GM12878 (cell line): ENCODE data around the gene TRIM58. TPM values are rescaled to one million over a fixed set of nuclear protein-coding genes. Genes with fewer than 3 reads are reported as not detected.

Experiments
- ATAC-seq: fragments of 200-7000 bp; cut with Tn5 transposase; 3 replicates; pipeline ENCODE4 v1.9.1; 2020; ENCODE audit warnings: mild to moderate bottlenecking, moderate library complexity
- BruUV-seq: library from RNA; stranded (reverse); fragments of 400-500 nt; replicated peaks from 2 replicates; lab custom pipeline; 2021; lab: Mats Ljungman, UMichigan
- CTCF ChIA-PET: fragments of 300-600 bp; sonication (Branson Sonifier 250); formaldehyde crosslinking; extraction: SDS; loops from one replicate; lab custom pipeline; 2021; ENCODE audit warnings: inconsistent platforms; lab: Yijun Ruan, JAX
- POLR2A ChIA-PET: fragments of 350-600 bp; formaldehyde crosslinking; extraction: SDS; loops from one replicate; lab custom pipeline; 2021; ENCODE audit warnings: inconsistent platforms; lab: Charles Lee
- RAD21 ChIA-PET: fragments of 300-600 bp; sonication (Branson Sonifier 250); formaldehyde crosslinking; loops from one replicate; lab custom pipeline; 2023; ENCODE audit warnings: antibody characterized with exemption; ENCODE audit not compliant: unreplicated experiment; lab: Charles Lee
- SMC1A ChIA-PET: fragments of 300-600 bp; sonication (Branson Sonifier 250); formaldehyde crosslinking; loops from one replicate; lab custom pipeline; 2023; ENCODE audit not compliant: unreplicated experiment, uncharacterized antibody; lab: Charles Lee
- DNase-seq: peaks from one replicate; pipeline ENCODE4 v3.0.0-alpha.2; 2011; ENCODE audit warnings: low read depth, low spot score
- FAIRE-seq: peaks from 3 replicates; lab custom pipeline; 2011; peaks lifted over from hg19 to GRCh38; lab: Jason Lieb, UNC
- H2AFZ ChIP-seq: 2 replicates; pipeline ENCODE4 v1.6.0; 2011; ENCODE audit warnings: low read depth, low read length, control low read depth; ENCODE audit not compliant: control insufficient read depth
- H3K27ac ChIP-seq: 2 replicates; pipeline ENCODE4 v1.5.1; 2011; ENCODE audit warnings: control low read depth; ENCODE audit not compliant: control insufficient read depth, insufficient read depth
- H3K27me3 ChIP-seq, 2 experiments: replicated peaks in 1 of 2; 2 replicates each; pipeline versions ENCODE4 v1.6.0 to v1.6.1; 2011; ENCODE audit warnings: low read length in 1 of 2; ENCODE audit not compliant: control insufficient read depth in 2 of 2, insufficient read depth in 2 of 2
- H3K36me3 ChIP-seq, 2 experiments: 2 replicates each; pipeline ENCODE4 v1.5.1; 2011; ENCODE audit warnings: low read length in 1 of 2; ENCODE audit not compliant: control insufficient read depth in 2 of 2, insufficient read depth in 2 of 2
- H3K4me1 ChIP-seq: 2 replicates; pipeline ENCODE4 v1.6.1; 2011; ENCODE audit warnings: mild to moderate bottlenecking, low read length, moderate library complexity, mixed read lengths; ENCODE audit not compliant: control insufficient read depth, insufficient read depth
- H3K4me2 ChIP-seq: 2 replicates; pipeline ENCODE4 v1.6.0; 2011; ENCODE audit warnings: control low read depth; ENCODE audit not compliant: control insufficient read depth, insufficient read depth
- H3K4me3 ChIP-seq: fragments of 200-600 bp; sonication (generic); 2 replicates; pipeline ENCODE4 v1.5.1; 2016
- H3K79me2 ChIP-seq: 2 replicates; pipeline ENCODE4 v1.6.0; 2011; ENCODE audit warnings: low read length; ENCODE audit not compliant: control insufficient read depth, insufficient read depth
- H3K9ac ChIP-seq: 2 replicates; pipeline ENCODE4 v1.8.0; 2011; ENCODE audit warnings: low read length, control low read depth, mixed read lengths; ENCODE audit not compliant: control insufficient read depth, insufficient read depth
- H3K9me3 ChIP-seq: replicated peaks from 3 replicates; pipeline ENCODE4 v1.5.1; 2011; ENCODE audit warnings: mild to moderate bottlenecking, low read length; ENCODE audit not compliant: control insufficient read depth, insufficient read depth
- H4K20me1 ChIP-seq: 2 replicates; pipeline ENCODE4 v1.6.0; 2011; ENCODE audit not compliant: control insufficient read depth, insufficient read depth
- EGR1 ChIP-seq, 2 experiments: IDR thresholded peaks; 1 replicate in 1 of 2; 2 replicates in 1 of 2; pipeline ENCODE4 v1.6.1; 2011 to 2012; ENCODE audit warnings: low read depth in 2 of 2, low read length in 2 of 2, borderline replicate concordance in 1 of 2, mild to moderate bottlenecking in 1 of 2, moderate library complexity in 1 of 2
- ESRRA ChIP-seq: IDR thresholded peaks from 2 replicates; pipeline ENCODE4 v1.6.1; 2012; ENCODE audit warnings: mild to moderate bottlenecking, low read length, improper control_type of control experiment
- FOXK2 ChIP-seq: fragments of 450-650 bp; IDR thresholded peaks from 2 replicates; pipeline ENCODE4 v1.6.1; 2017; ENCODE audit warnings: mild to moderate bottlenecking, moderate library complexity
- JUNB ChIP-seq: IDR thresholded peaks from 2 replicates; pipeline ENCODE4 v1.6.1; 2016; ENCODE audit warnings: antibody characterized with exemption, mild to moderate bottlenecking
- NBN ChIP-seq: fragments of 450-650 bp; IDR thresholded peaks from 2 replicates; pipeline ENCODE4 v1.6.1; 2016
- NFXL1 ChIP-seq: fragments of 450-650 bp; IDR thresholded peaks from 2 replicates; pipeline ENCODE4 v1.6.1; 2017; ENCODE audit warnings: antibody characterized with exemption, mild to moderate bottlenecking, borderline replicate concordance
- PAX8 ChIP-seq: fragments of 450-650 bp; IDR thresholded peaks from 2 replicates; pipeline ENCODE4 v1.6.1; 2017; ENCODE audit warnings: mild to moderate bottlenecking, moderate library complexity
- RELA ChIP-seq: fragments of 450-650 bp; IDR thresholded peaks from 2 replicates; pipeline ENCODE4 v1.8.0; 2014; ENCODE audit warnings: borderline replicate concordance; ENCODE audit not compliant: partially characterized antibody
- SIX5 ChIP-seq: IDR thresholded peaks from 2 replicates; pipeline ENCODE4 v1.6.1; 2011; ENCODE audit warnings: mild to moderate bottlenecking, low read depth, low read length, moderate library complexity; ENCODE audit not compliant: severe bottlenecking
- SPI1 ChIP-seq: IDR thresholded peaks from 2 replicates; pipeline ENCODE4 v1.6.1; 2011; ENCODE audit warnings: low read depth, mild to moderate bottlenecking, low read length, moderate library complexity, borderline replicate concordance; ENCODE audit not compliant: insufficient read depth
- SRF ChIP-seq, 2 experiments: IDR thresholded peaks; 2 replicates each; pipeline ENCODE4 v1.6.1; 2011; ENCODE audit warnings: low read depth in 2 of 2, low read length in 2 of 2, mild to moderate bottlenecking in 1 of 2, moderate library complexity in 1 of 2
- TAF1 ChIP-seq: IDR thresholded peaks from 2 replicates; pipeline ENCODE4 v1.6.1; 2011; ENCODE audit warnings: mild to moderate bottlenecking, low read depth, low read length, borderline replicate concordance
- TARDBP ChIP-seq: IDR thresholded peaks from 2 replicates; pipeline ENCODE4 v1.6.1; 2016; ENCODE audit warnings: borderline replicate concordance
- YBX1 ChIP-seq: fragments of 450-650 bp; IDR thresholded peaks from 2 replicates; pipeline ENCODE4 v1.6.1; 2016; ENCODE audit warnings: antibody characterized with exemption
- YY1 ChIP-seq: IDR thresholded peaks from 2 replicates; pipeline ENCODE4 v1.6.1; 2011; ENCODE audit warnings: low read depth, mild to moderate bottlenecking, low read length
- ZZZ3 ChIP-seq: IDR thresholded peaks from 2 replicates; pipeline ENCODE4 v1.6.1; 2011; ENCODE audit warnings: low read depth; ENCODE audit not compliant: control insufficient read depth, insufficient read length
- WGBS: methylation state at CpG from one replicate; pipeline ENCODE4 v1.1.6; 2016; ENCODE audit warnings: low lambda C conversion rate; ENCODE audit not compliant: insufficient replicate concordance, insufficient coverage; ENCODE audit errors: missing lambda C conversion rate; 5-methylcytosine and 5-hydroxymethylcytosine counted together
- in situ Hi-C: fragments of 300-500 bp; cut with MboI; formaldehyde crosslinking; loops from 9 replicates; pipeline ENCODE4 v1.14.3; 2018; ENCODE audit warnings: mixed read lengths
- intact Hi-C: fragments of 100-400 bp; cut with micrococcal nuclease; formaldehyde crosslinking; loops from one replicate; pipeline ENCODE4 v1.14.2; 2022; ENCODE audit not compliant: unreplicated experiment
- polyA plus RNA-seq, 11 experiments: library from polyadenylated mRNA; depleted of rRNA in 4 of 11; unstranded in 6 of 11; stranded (reverse) in 5 of 11; fragments of >200 nt; fragmentation: Nextera tagmentation in 4 of 11; fragmentation: Illumina TruSeq in 1 of 11; extraction: Ambion mirVana in 4 of 11; extraction: Trizol in 1 of 11; gene quantifications; 1 replicate in 1 of 11; 2 replicates in 10 of 11; pipeline versions ENCODE4 v1.2.1 to v1.2.3, GENCODE V29; 2011 to 2016; ENCODE audit warnings: inconsistent platforms in 2 of 11, missing spikeins in 2 of 11, low read depth in 1 of 11
- total RNA-seq, 4 experiments: library from RNA; depleted of rRNA in 3 of 4; stranded (reverse); fragments of >200 nt in 3 of 4; fragmentation: Illumina TruSeq in 1 of 4; extraction: Trizol in 1 of 4; gene quantifications; 2 replicates each; pipeline versions ENCODE4 v1.2.1 to v1.2.3, GENCODE V29; 2013 to 2021
- TF ChIP-seq, protein P1 (sequence below): IDR thresholded peaks from 2 replicates; pipeline ENCODE4 v1.6.1; 2012; ENCODE audit warnings: low read depth, low read length, improper control_type of control experiment
- TF ChIP-seq, protein P2 (sequence below): fragments of 150-350 bp; IDR thresholded peaks from 2 replicates; pipeline ENCODE4 v1.6.1; 2014; ENCODE audit warnings: mild to moderate bottlenecking, low read depth, low read length
- TF ChIP-seq, protein P3 (sequence below): IDR thresholded peaks from 2 replicates; pipeline ENCODE4 v1.6.1; 2011; ENCODE audit warnings: borderline replicate concordance, low read depth, mild to moderate bottlenecking, moderate library complexity, mixed read lengths, low read length; ENCODE audit not compliant: insufficient read depth; ENCODE audit errors: extremely low read length

Gene TRIM58
- total and polyA plus RNA-seq, 10 of the 15 experiments (the other 5 are each of a cell fraction or from before 2014, with no cell fraction given), result not detected

DNA sequence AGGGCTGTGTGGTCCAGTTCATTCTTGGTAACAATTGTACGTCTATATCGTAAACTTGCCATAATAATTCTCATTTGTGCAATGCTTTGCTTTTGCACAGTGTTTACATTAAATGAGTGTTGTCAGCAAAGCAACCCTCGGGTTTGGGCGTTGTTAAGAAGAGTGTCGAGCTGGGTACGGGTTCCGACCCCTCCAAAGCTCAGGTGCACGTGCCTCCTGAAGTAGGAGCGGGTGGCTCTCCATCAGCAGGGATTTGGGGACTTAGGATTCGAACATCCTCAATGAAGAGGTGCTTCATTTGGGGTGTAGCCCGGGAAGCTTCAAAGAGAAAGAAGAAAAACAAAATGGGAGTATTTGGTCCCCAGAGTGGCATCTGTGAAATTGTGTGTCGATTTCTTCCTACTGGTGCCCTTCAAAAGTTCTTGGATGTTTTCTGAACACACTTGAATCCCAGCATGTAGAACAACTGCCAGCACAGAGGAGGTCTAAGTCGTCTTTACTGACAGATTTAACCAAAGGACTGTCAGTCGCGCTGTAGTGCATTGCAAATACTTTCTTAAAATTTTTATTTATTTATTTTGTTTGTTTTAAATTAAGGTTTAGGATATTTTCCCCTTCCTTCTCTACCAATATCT lies 1.1 kb downstream of the TRIM58 start:
- WGBS, result 8% methylated on average over 15 of the region's 15 CpGs
- Histone ChIP-seq H3K4me1 (no peaks in the 10 kb centered on the region), H3K4me3 (no peak overlapping the region), H4K20me1 (no peaks in the 10 kb centered on the region), H3K36me3 (no peaks in the 10 kb centered on the region), H3K9ac (no peak overlapping the region), H3K79me2 (no peaks in the 10 kb centered on the region), H3K4me2 (no peak overlapping the region), H2AFZ (no peak overlapping the region), H3K27ac (no peak overlapping the region), H3K27me3 (peaks cover 1 to 5% of the 10 kb centered on the region in 2 experiments; a peak in 3 of 4 replicates), H3K9me3 (no peaks in the 10 kb centered on the region)
- RAD21 ChIA-PET, result no interaction called here
- POLR2A ChIA-PET, result no interaction called here
- no peak for TF ChIP-seq ESRRA
- TF ChIP-seq, protein P1, sequence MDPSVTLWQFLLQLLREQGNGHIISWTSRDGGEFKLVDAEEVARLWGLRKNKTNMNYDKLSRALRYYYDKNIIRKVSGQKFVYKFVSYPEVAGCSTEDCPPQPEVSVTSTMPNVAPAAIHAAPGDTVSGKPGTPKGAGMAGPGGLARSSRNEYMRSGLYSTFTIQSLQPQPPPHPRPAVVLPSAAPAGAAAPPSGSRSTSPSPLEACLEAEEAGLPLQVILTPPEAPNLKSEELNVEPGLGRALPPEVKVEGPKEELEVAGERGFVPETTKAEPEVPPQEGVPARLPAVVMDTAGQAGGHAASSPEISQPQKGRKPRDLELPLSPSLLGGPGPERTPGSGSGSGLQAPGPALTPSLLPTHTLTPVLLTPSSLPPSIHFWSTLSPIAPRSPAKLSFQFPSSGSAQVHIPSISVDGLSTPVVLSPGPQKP, result no peak
- no peak for TF ChIP-seq PAX8
- no peak for TF ChIP-seq TARDBP
- TF ChIP-seq SIX5, result no peak
- no peak for TF ChIP-seq TAF1
- no peak for TF ChIP-seq YY1
- TF ChIP-seq FOXK2, result no peak
- TF ChIP-seq, protein P2, sequence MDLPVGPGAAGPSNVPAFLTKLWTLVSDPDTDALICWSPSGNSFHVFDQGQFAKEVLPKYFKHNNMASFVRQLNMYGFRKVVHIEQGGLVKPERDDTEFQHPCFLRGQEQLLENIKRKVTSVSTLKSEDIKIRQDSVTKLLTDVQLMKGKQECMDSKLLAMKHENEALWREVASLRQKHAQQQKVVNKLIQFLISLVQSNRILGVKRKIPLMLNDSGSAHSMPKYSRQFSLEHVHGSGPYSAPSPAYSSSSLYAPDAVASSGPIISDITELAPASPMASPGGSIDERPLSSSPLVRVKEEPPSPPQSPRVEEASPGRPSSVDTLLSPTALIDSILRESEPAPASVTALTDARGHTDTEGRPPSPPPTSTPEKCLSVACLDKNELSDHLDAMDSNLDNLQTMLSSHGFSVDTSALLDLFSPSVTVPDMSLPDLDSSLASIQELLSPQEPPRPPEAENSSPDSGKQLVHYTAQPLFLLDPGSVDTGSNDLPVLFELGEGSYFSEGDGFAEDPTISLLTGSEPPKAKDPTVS, result no peak
- TF ChIP-seq NFXL1, result no peak
- no peak for TF ChIP-seq ZZZ3
- TF ChIP-seq, protein P3, sequence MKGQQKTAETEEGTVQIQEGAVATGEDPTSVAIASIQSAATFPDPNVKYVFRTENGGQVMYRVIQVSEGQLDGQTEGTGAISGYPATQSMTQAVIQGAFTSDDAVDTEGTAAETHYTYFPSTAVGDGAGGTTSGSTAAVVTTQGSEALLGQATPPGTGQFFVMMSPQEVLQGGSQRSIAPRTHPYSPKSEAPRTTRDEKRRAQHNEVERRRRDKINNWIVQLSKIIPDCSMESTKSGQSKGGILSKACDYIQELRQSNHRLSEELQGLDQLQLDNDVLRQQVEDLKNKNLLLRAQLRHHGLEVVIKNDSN, result no peak
- TF ChIP-seq SPI1, result no peak
- TF ChIP-seq EGR1 (IDR thresholded peaks at IDR 0.05; ENCODE audit: borderline replicate concordance in 1 of 2, low read depth in 2 of 2, low read length in 2 of 2), result no peak
- TF ChIP-seq RELA, result no peak
- TF ChIP-seq JUNB, result no peak
- no peak for TF ChIP-seq YBX1
- no peak for TF ChIP-seq NBN
- TF ChIP-seq SRF (IDR thresholded peaks at IDR 0.05; ENCODE audit: low read depth in 2 of 2, low read length in 2 of 2), result no peak
- DNase-seq (no peak), FAIRE-seq (no peak), ATAC-seq (no peak)
- CTCF ChIA-PET, result no interaction called here
- BruUV-seq, result no TSS peak
- in situ Hi-C loops (no loop called here), intact Hi-C loops (no loop called here)
- SMC1A ChIA-PET, result no interaction called here
